WTC11 (cell line): ENCODE data around the gene KCNK16. TPM values are rescaled to one million over a fixed set of nuclear protein-coding genes. Genes with fewer than 3 reads are reported as not detected.

Experiments
- ATAC-seq: fragments of 200-7000 bp; cut with Tn5 transposase; 2 replicates; pipeline ENCODE4 v1.10.0; 2021; ENCODE audit warnings: mild to moderate bottlenecking, moderate library complexity
- CTCF ChIA-PET: fragments of 300-600 bp; sonication (Branson Sonifier 250); formaldehyde crosslinking; loops from one replicate; lab custom pipeline; 2021; ENCODE audit warnings: antibody characterized with exemption; lab: Charles Lee
- POLR2A ChIA-PET: fragments of 350-600 bp; sonication (Branson Sonifier 250); formaldehyde crosslinking; loops from one replicate; lab custom pipeline; 2021; ENCODE audit warnings: antibody characterized with exemption; lab: Charles Lee
- DNase-seq: peaks from one replicate; pipeline ENCODE4 v3.0.0; 2021; ENCODE audit warnings: low spot score
- H3K27ac Mint-ChIP-seq: 2 replicates; pipeline ENCODE4 v1.8.0; 2021; ENCODE audit warnings: mixed read lengths
- H3K27me3 Mint-ChIP-seq: 2 replicates; pipeline ENCODE4 v1.8.0; 2021; ENCODE audit warnings: low read depth, mild to moderate bottlenecking, moderate library complexity, mixed read lengths
- H3K36me3 Mint-ChIP-seq: 2 replicates; pipeline ENCODE4 v1.8.0; 2021; ENCODE audit warnings: mixed read lengths
- H3K4me1 Mint-ChIP-seq: 2 replicates; pipeline ENCODE4 v1.8.0; 2022; ENCODE audit warnings: mixed read lengths
- H3K4me3 Mint-ChIP-seq: 2 replicates; pipeline ENCODE4 v1.8.0; 2021; ENCODE audit warnings: mild to moderate bottlenecking, moderate library complexity, mixed read lengths
- H3K9me3 Mint-ChIP-seq: 2 replicates; pipeline ENCODE4 v1.8.0; 2021; ENCODE audit warnings: mixed read lengths
- ATF1 ChIP-seq: sonication (generic); formaldehyde crosslinking; IDR thresholded peaks from 2 replicates; pipeline ENCODE4 v1.8.1; 2023; ENCODE audit warnings: mild to moderate bottlenecking, moderate library complexity, missing genetic modification reagents
- CREB1 ChIP-seq: sonication (generic); formaldehyde crosslinking; IDR thresholded peaks from 2 replicates; pipeline ENCODE4 v1.8.0; 2023; ENCODE audit warnings: mild to moderate bottlenecking, missing genetic modification reagents
- EMX1 ChIP-seq: fragments of 250-450 bp; sonication (Bioruptor Pico); IDR thresholded peaks from 2 replicates; pipeline ENCODE4 v1.8.0; 2021; ENCODE audit warnings: mild to moderate bottlenecking
- FOXP1 ChIP-seq: sonication (generic); formaldehyde crosslinking; IDR thresholded peaks from 2 replicates; pipeline ENCODE4 v1.8.0; 2022; ENCODE audit warnings: missing genetic modification reagents, mild to moderate bottlenecking, moderate library complexity, borderline replicate concordance
- GABPB1 ChIP-seq: sonication (generic); formaldehyde crosslinking; IDR thresholded peaks from 2 replicates; pipeline ENCODE4 v1.8.1; 2023; ENCODE audit warnings: mild to moderate bottlenecking, missing genetic modification reagents
- GTF2I ChIP-seq: fragments of 250-450 bp; sonication (Bioruptor Pico); conservative IDR thresholded peaks from 2 replicates; pipeline ENCODE4 v1.4.0; 2021; ENCODE audit warnings: mild to moderate bottlenecking
- PRRX2 ChIP-seq: fragments of 250-450 bp; sonication (Bioruptor Pico); IDR thresholded peaks from 2 replicates; pipeline ENCODE4 v1.8.0; 2021; ENCODE audit warnings: mild to moderate bottlenecking
- RORB ChIP-seq: fragments of 250-450 bp; sonication (Bioruptor Pico); IDR thresholded peaks from 2 replicates; pipeline ENCODE4 v1.9.0; 2021; ENCODE audit warnings: mild to moderate bottlenecking
- ZNF121 ChIP-seq: sonication (generic); formaldehyde crosslinking; IDR thresholded peaks from 2 replicates; pipeline ENCODE4 v1.8.0; 2023; ENCODE audit warnings: missing genetic modification reagents
- ZNF232 ChIP-seq: sonication (generic); formaldehyde crosslinking; IDR thresholded peaks from 2 replicates; pipeline ENCODE4 v1.8.0; 2022; ENCODE audit warnings: mild to moderate bottlenecking, missing genetic modification reagents
- ZNF263 ChIP-seq: sonication (generic); formaldehyde crosslinking; IDR thresholded peaks from 2 replicates; pipeline ENCODE4 v1.8.1; 2022; ENCODE audit warnings: low read depth, mild to moderate bottlenecking, moderate library complexity, missing genetic modification reagents
- ZNF281 ChIP-seq: sonication (generic); formaldehyde crosslinking; IDR thresholded peaks from 2 replicates; pipeline ENCODE4 v1.8.0; 2023; ENCODE audit warnings: mild to moderate bottlenecking, missing genetic modification reagents
- ZNF317 ChIP-seq: sonication (generic); formaldehyde crosslinking; IDR thresholded peaks from 2 replicates; pipeline ENCODE4 v1.8.1; 2023; ENCODE audit warnings: low read depth, mild to moderate bottlenecking, moderate library complexity, missing genetic modification reagents, borderline replicate concordance
- ZNF416 ChIP-seq: fragments of 250-450 bp; sonication (Bioruptor Pico); IDR thresholded peaks from 2 replicates; pipeline ENCODE4 v1.9.0; 2021; ENCODE audit warnings: mild to moderate bottlenecking, inconsistent platforms
- ZNF512 ChIP-seq: sonication (generic); formaldehyde crosslinking; IDR thresholded peaks from 2 replicates; pipeline ENCODE4 v1.8.1; 2022; ENCODE audit warnings: missing genetic modification reagents, borderline replicate concordance
- ZSCAN18 ChIP-seq: fragments of 250-450 bp; sonication (Bioruptor Pico); IDR thresholded peaks from 2 replicates; pipeline ENCODE4 v2.1.2; 2022; ENCODE audit warnings: mild to moderate bottlenecking, moderate library complexity
- total RNA-seq: library from RNA; stranded (reverse); gene quantifications from 3 replicates; pipeline ENCODE4 v1.2.3, GENCODE V29; 2021
- TF ChIP-seq, protein P1 (sequence below): sonication (generic); formaldehyde crosslinking; IDR thresholded peaks from 2 replicates; pipeline ENCODE4 v1.8.0; 2022; ENCODE audit warnings: mild to moderate bottlenecking, missing genetic modification reagents
- TF ChIP-seq, protein P2 (sequence below): sonication (generic); formaldehyde crosslinking; IDR thresholded peaks from 2 replicates; pipeline ENCODE4 v1.8.1; 2022; ENCODE audit warnings: mild to moderate bottlenecking, moderate library complexity, missing genetic modification reagents

Gene KCNK16
- total RNA-seq, 1 experiment from 2014 or later = not detected

GRCh38 chr6:39338397-39338796 is 15.9 kb upstream of the KCNK16 start (continued):
- TF ChIP-seq ZNF281 (CRISPR knock-in tag) (no peak), RORB (CRISPR knock-in tag) (no peak), EMX1 (CRISPR knock-in tag) (no peak), CREB1 (CRISPR knock-in tag) (no peak)
- TF ChIP-seq, all 79 proteins: peak for 0

GRCh38 chr6:39335780-39336545 is 13.5 kb upstream of the KCNK16 start:
- no peak overlapping the region for H3K27ac Mint-ChIP-seq
- CTCF ChIA-PET = interaction anchor here (1.3 to 1.6 kb wide), 3 partner anchors 11 to 248 kb away, joined by 3 to 6 read pairs (median 4); no protein-coding TSS in a partner anchor
- no peak for ATAC-seq
- H3K9me3 Mint-ChIP-seq = no peaks in the 10 kb centered on the region
- H3K4me1 Mint-ChIP-seq = peaks cover 16% of the 10 kb centered on the region
- H3K4me3 Mint-ChIP-seq = no peak overlapping the region
- POLR2A ChIA-PET = no interaction called here
- no peak for TF ChIP-seq ZNF317 (CRISPR knock-in tag)
- TF ChIP-seq GTF2I (CRISPR knock-in tag) = no peak
- 0 out of 2 replicates have a peak, but pooled peaks have one; percentile 3 for TF ChIP-seq ZNF512 (CRISPR knock-in tag)
- no peak for TF ChIP-seq PRRX2 (CRISPR knock-in tag)
- 0 out of 2 replicates have a peak, but pooled peaks cover 5% of the 10 kb centered on the region for H3K27me3 Mint-ChIP-seq
- no peaks in the 10 kb centered on the region for H3K36me3 Mint-ChIP-seq
- DNase-seq = no peak

DNA sequence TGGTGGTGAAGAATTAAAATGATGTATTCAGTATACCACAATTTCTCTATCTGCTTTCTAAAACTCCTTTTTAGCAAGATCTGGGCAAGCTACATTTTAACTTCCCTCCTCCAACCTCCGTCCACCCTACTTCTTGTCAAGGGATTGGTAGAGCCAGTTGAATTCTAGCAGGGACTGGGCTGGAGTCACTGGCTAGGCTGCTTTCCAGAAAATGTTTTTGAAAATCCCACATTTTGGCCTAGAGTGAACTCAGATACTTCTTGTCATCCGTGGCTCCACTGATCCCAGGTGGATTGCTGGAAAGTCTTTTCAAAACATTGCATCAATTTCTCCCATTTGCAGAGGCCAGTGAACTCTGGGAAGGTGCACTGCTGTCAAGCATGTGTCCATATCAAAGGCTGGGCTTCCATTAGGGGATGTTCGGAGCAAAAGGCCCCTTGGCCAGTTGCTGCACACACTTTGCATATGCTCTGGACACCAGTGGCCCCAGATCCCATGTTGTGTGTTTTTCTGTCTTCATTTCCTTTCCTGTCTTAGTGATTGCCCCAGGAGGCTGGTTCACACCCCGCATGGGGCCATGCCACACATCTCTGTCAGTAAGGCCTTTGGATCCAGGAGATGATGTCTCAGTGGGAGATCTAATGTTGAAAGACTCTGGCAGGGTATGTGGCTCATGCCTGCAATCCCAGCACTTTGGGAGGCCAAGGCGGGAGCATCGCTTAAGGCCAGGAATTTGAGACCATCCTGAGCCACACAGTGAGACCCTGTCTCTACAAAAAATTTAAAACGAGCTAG is 11.3 kb upstream of the KCNK16 start:
- POLR2A ChIA-PET = no interaction called here
- H3K9me3 Mint-ChIP-seq = no peaks in the 10 kb centered on the region
- no peaks in the 10 kb centered on the region for H3K36me3 Mint-ChIP-seq
- 0 out of 2 replicates have a peak, but pooled peaks cover 5% of the 10 kb centered on the region for H3K27me3 Mint-ChIP-seq
- peaks cover 5% of the 10 kb centered on the region; the same call in 1 of the 2 replicates for H3K4me1 Mint-ChIP-seq
- no peak for TF ChIP-seq GABPB1 (CRISPR knock-in tag)
- TF ChIP-seq ZNF121 (CRISPR knock-in tag) = no peak
- TF ChIP-seq, protein P1, sequence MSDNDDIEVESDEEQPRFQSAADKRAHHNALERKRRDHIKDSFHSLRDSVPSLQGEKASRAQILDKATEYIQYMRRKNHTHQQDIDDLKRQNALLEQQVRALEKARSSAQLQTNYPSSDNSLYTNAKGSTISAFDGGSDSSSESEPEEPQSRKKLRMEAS = no peak
- no peak for TF ChIP-seq ZNF232 (CRISPR knock-in tag)
- no peak for TF ChIP-seq ZSCAN18
- TF ChIP-seq FOXP1 = no peak
- no peak for TF ChIP-seq ATF1 (CRISPR knock-in tag)
- no peak for TF ChIP-seq GTF2I (CRISPR knock-in tag)
- no peak for TF ChIP-seq ZNF263 (CRISPR knock-in tag)
- TF ChIP-seq, protein P2, sequence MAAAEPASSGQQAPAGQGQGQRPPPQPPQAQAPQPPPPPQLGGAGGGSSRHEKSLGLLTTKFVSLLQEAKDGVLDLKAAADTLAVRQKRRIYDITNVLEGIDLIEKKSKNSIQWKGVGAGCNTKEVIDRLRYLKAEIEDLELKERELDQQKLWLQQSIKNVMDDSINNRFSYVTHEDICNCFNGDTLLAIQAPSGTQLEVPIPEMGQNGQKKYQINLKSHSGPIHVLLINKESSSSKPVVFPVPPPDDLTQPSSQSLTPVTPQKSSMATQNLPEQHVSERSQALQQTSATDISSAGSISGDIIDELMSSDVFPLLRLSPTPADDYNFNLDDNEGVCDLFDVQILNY (CRISPR knock-in tag) = no peak
- TF ChIP-seq ZNF416 (CRISPR knock-in tag) = no peak
- no peak overlapping the region for H3K27ac Mint-ChIP-seq
- CTCF ChIA-PET = interaction anchor here (1.0 kb wide), 1 partner anchor 245 kb away, joined by 3 read pairs; no protein-coding TSS in a partner anchor
- ATAC-seq = no peak
- no peak overlapping the region for H3K4me3 Mint-ChIP-seq
- no peak for DNase-seq
